Naive thymus-derived CD4-positive, alpha-beta T cell (primary cell): ENCODE measurements around the gene MED29. TPM values are rescaled to one million over a fixed set of nuclear protein-coding genes. Genes with fewer than 3 reads are reported as not detected.

Experiments
- ATAC-seq: fragments of 150-1000 bp; cut with Tn5 transposase; 2 replicates; pipeline ENCODE4 v1.10.0; 2021; ENCODE audit warnings: mild to moderate bottlenecking, moderate library complexity
- CTCF ChIA-PET: fragments of 350-600 bp; sonication (Branson Sonifier 250); formaldehyde crosslinking; loops from one replicate; lab custom pipeline; 2021; ENCODE audit warnings: antibody characterized with exemption; lab: Charles Lee
- POLR2A ChIA-PET: fragments of 350-600 bp; sonication (Branson Sonifier 250); formaldehyde crosslinking; loops from one replicate; lab custom pipeline; 2021; ENCODE audit warnings: antibody characterized with exemption, inconsistent platforms; lab: Charles Lee
- DNase-seq, 9 donors: peaks; one replicate each; pipeline versions ENCODE4 v3.0.0 to v3.0.0-alpha.2; 2020 to 2022; ENCODE audit warnings: mixed read lengths in 1 of 9
- H3K27ac ChIP-seq: one replicate; pipeline ENCODE4 v1.7.0; 2013; ENCODE audit warnings: mild to moderate bottlenecking, low read depth, low read length, moderate library complexity
- H3K27me3 ChIP-seq, 2 donors: one replicate each; pipeline ENCODE4 v1.7.0; 2013; ENCODE audit warnings: low read length in 2 of 2, mild to moderate bottlenecking in 2 of 2, moderate library complexity in 2 of 2; ENCODE audit not compliant: control insufficient read depth in 2 of 2, insufficient read depth in 2 of 2
- H3K36me3 ChIP-seq, 3 experiments: 1 replicate in 2 of 3; 2 replicates in 1 of 3; pipeline ENCODE4 v1.7.0; 2013; ENCODE audit warnings: low read length in 3 of 3, mild to moderate bottlenecking in 3 of 3, moderate library complexity in 1 of 3; ENCODE audit not compliant: insufficient read depth in 3 of 3, control insufficient read depth in 2 of 3
- H3K4me1 ChIP-seq, 2 donors: one replicate each; pipeline ENCODE4 v1.7.0; 2013; ENCODE audit warnings: low read length in 2 of 2, mild to moderate bottlenecking in 2 of 2, moderate library complexity in 1 of 2; ENCODE audit not compliant: control insufficient read depth in 2 of 2, insufficient read depth in 2 of 2
- H3K4me3 ChIP-seq: 2 replicates; pipeline ENCODE4 v1.7.0; 2013; ENCODE audit warnings: mild to moderate bottlenecking, low read length
- H3K9me3 ChIP-seq, 3 experiments: 1 replicate in 2 of 3; 2 replicates in 1 of 3; pipeline ENCODE4 v1.7.0; 2013; ENCODE audit warnings: low read length in 3 of 3; ENCODE audit not compliant: control insufficient read depth in 2 of 3
- H3K27ac Mint-ChIP-seq, 9 donors: one replicate each; pipeline ENCODE4 v1.8.0; 2020 to 2022; ENCODE audit warnings: mixed read lengths in 9 of 9, mild to moderate bottlenecking in 8 of 9, moderate library complexity in 5 of 9, inconsistent platforms in 2 of 9
- H3K27me3 Mint-ChIP-seq, 5 donors: one replicate each; pipeline ENCODE4 v1.8.0; 2021 to 2022; ENCODE audit warnings: mixed read lengths in 5 of 5, mild to moderate bottlenecking in 1 of 5
- H3K36me3 Mint-ChIP-seq, 5 donors: one replicate each; pipeline ENCODE4 v1.8.0; 2020 to 2022; ENCODE audit warnings: mixed read lengths in 5 of 5, mild to moderate bottlenecking in 3 of 5, inconsistent platforms in 1 of 5
- H3K4me1 Mint-ChIP-seq, 7 donors: one replicate each; pipeline ENCODE4 v1.8.0; 2020 to 2022; ENCODE audit warnings: mixed read lengths in 7 of 7, mild to moderate bottlenecking in 3 of 7, inconsistent platforms in 1 of 7
- H3K4me3 Mint-ChIP-seq, 10 donors: one replicate each; pipeline ENCODE4 v1.8.0; 2020 to 2022; ENCODE audit warnings: mild to moderate bottlenecking in 10 of 10, mixed read lengths in 10 of 10, moderate library complexity in 6 of 10, inconsistent platforms in 2 of 10
- H3K9me3 Mint-ChIP-seq, 11 donors: one replicate each; pipeline ENCODE4 v1.8.0; 2020 to 2022; ENCODE audit warnings: mixed read lengths in 11 of 11, mild to moderate bottlenecking in 4 of 11, inconsistent platforms in 1 of 11, moderate library complexity in 1 of 11
- intact Hi-C, 2 donors: fragments of 100-400 bp; cut with micrococcal nuclease; formaldehyde crosslinking; loops; one replicate each; pipeline ENCODE4 v1.15.1; 2023
- polyA plus RNA-seq, 2 donors: library from polyadenylated mRNA; unstranded; fragments of 300-500 nt; fragmentation: Illumina TruSeq; gene quantifications; one replicate each; pipeline ENCODE4 v1.2.3, GENCODE V29; 2021
- total RNA-seq, 6 experiments: library from RNA in 5 of 6; stranded (reverse) in 5 of 6; gene quantifications; 1 replicate in 5 of 6; 2 replicates in 1 of 6; pipeline ENCODE4 v1.2.3 and lab custom pipeline; 2021 to 2026

The MED29 gene
- total and polyA plus RNA-seq, 7 experiments from 2014 or later: 44.2 to 61.0 (median 52.0) TPM

GRCh38 chr19:39399668-39400050, 8.5 kb downstream of the MED29 start:
- no peak overlapping the region for H3K4me3 ChIP-seq
- ChIA-PET CTCF (interaction anchor here (0.6 to 7.4 kb wide), 4 partner anchors 8 to 329 kb away, joined by 3 to 121 read pairs (median 28); partner anchors contain the start of genes PLEKHG2 and ZFP36), POLR2A (interaction anchor here (4.8 to 10.1 kb wide), 5 partner anchors 8 to 35 kb away, joined by 20 to 250 read pairs (median 92); partner anchors contain the start of genes MED29, PAF1, PLEKHG2 and RPS16)
- H3K4me1 ChIP-seq: peaks cover 44 to 52% of the 10 kb centered on the region in 2 donors
- H3K27ac Mint-ChIP-seq: peak overlapping the region; percentile 39 to 99 (median 95)
- no peaks in the 10 kb centered on the region for H3K9me3 Mint-ChIP-seq
- H3K36me3 Mint-ChIP-seq: peaks cover 0 to 15% (median 8%) of the 10 kb centered on the region in 5 donors
- H3K9me3 ChIP-seq: no peaks in the 10 kb centered on the region
- no peaks in the 10 kb centered on the region for H3K27me3 ChIP-seq
- ATAC-seq: no peak
- H3K36me3 ChIP-seq: peaks cover 5 to 20% (median 13%) of the 10 kb centered on the region in 3 experiments
- peaks cover 0 to 3% (median 0%) of the 10 kb centered on the region in 5 donors for H3K27me3 Mint-ChIP-seq
- intact Hi-C loops: no loop called here
- peak overlapping the region; percentile 100 for H3K27ac ChIP-seq
- peak overlapping the region; percentile 6 to 65 (median 32) for H3K4me3 Mint-ChIP-seq
- peaks cover 27 to 70% (median 55%) of the 10 kb centered on the region in 7 donors for H3K4me1 Mint-ChIP-seq
- no peak for DNase-seq

GRCh38 chr19:39400061-39400460, 8.9 kb downstream of the MED29 start:
- intact Hi-C loops: no loop called here
- H3K36me3 Mint-ChIP-seq: peaks cover 0 to 15% (median 7%) of the 10 kb centered on the region in 5 donors
- ATAC-seq: no peak
- no peaks in the 10 kb centered on the region for H3K9me3 ChIP-seq
- peaks cover 45 to 56% of the 10 kb centered on the region in 2 donors for H3K4me1 ChIP-seq
- POLR2A ChIA-PET: interaction anchor here (0.6 to 10.1 kb wide), 6 partner anchors 8 to 151 kb away, joined by 3 to 250 read pairs (median 71); partner anchors contain the start of genes MED29, PAF1, PLEKHG2 and RPS16
- H3K27me3 Mint-ChIP-seq: peaks cover 0 to 3% (median 0%) of the 10 kb centered on the region in 5 donors
- H3K27ac Mint-ChIP-seq: peak overlapping the region; percentile 39 to 99 (median 95)
- H3K4me3 ChIP-seq: no peak overlapping the region
- no peak for DNase-seq
- H3K4me1 Mint-ChIP-seq: peaks cover 28 to 73% (median 57%) of the 10 kb centered on the region in 7 donors
- CTCF ChIA-PET: interaction anchor here (0.6 to 7.4 kb wide), 4 partner anchors 9 to 329 kb away, joined by 3 to 121 read pairs (median 6); partner anchors contain the start of genes MED29, PAF1 and PLEKHG2
- H3K27ac ChIP-seq: peak overlapping the region; percentile 100
- peak overlapping the region in 7 of 10 donors; percentile 2 to 65 (median 26) for H3K4me3 Mint-ChIP-seq
- peaks cover 2 to 16% (median 11%) of the 10 kb centered on the region in 3 experiments for H3K36me3 ChIP-seq
- no peaks in the 10 kb centered on the region for H3K27me3 ChIP-seq
- no peaks in the 10 kb centered on the region for H3K9me3 Mint-ChIP-seq

GRCh38 chr19:39401070-39401548, 9.9 kb downstream of the MED29 start:
- Histone ChIP-seq H3K9me3 (no peaks in the 10 kb centered on the region), H3K27ac (peak overlapping the region; percentile 100), H3K4me3 (peak overlapping the region; percentile 13), H3K27me3 (no peaks in the 10 kb centered on the region), H3K4me1 (peaks cover 52 to 64% of the 10 kb centered on the region in 2 donors), H3K36me3 (peaks cover 0 to 8% (median 7%) of the 10 kb centered on the region in 3 experiments)
- ChIA-PET POLR2A (interaction anchor here (0.6 to 10.1 kb wide), 12 partner anchors 7 to 279 kb away, joined by 3 to 250 read pairs (median 10); partner anchors contain the start of genes GMFG, MED29, PAF1 and PLEKHG2), CTCF (interaction anchor here (0.7 to 7.4 kb wide), 6 partner anchors 8 to 164 kb away, joined by 3 to 121 read pairs (median 4); partner anchors contain the start of genes MED29, PAF1 and PLEKHG2)
- ATAC-seq: no peak
- Mint-ChIP-seq H3K27me3 (peaks cover 0 to 3% (median 0%) of the 10 kb centered on the region in 5 donors), H3K4me3 (peak overlapping the region; percentile 63 to 99 (median 84)), H3K27ac (peak overlapping the region; percentile 87 to 99 (median 97)), H3K4me1 (peaks cover 36 to 76% (median 63%) of the 10 kb centered on the region in 7 donors), H3K36me3 (peaks cover 0 to 10% (median 3%) of the 10 kb centered on the region in 5 donors), H3K9me3 (peaks cover 0 to under 1% (median 0%) of the 10 kb centered on the region in 11 donors)
- intact Hi-C loops: no loop called here
- DNase-seq: no peak

- ChIA-PET POLR2A (interaction anchor here (0.6 to 10.1 kb wide), 14 partner anchors 6 to 1289 kb away, joined by 3 to 250 read pairs (median 7); partner anchors contain the start of genes GMFG, MED29, PAF1 and PLEKHG2), CTCF (interaction anchor here (0.7 to 7.4 kb wide), 5 partner anchors 9 to 165 kb away, joined by 3 to 121 read pairs (median 3); partner anchors contain the start of genes MED29, PAF1 and PLEKHG2)
- H3K27me3 ChIP-seq: no peaks in the 10 kb centered on the region
- peaks cover 0 to 8% (median 7%) of the 10 kb centered on the region in 3 experiments for H3K36me3 ChIP-seq
- intact Hi-C loops: loop anchor here (1.0 to 2.0 kb wide), 3 partner anchors 10 to 551 kb away; partner anchors contain the start of genes MED29 (in 2 of the 2), PAF1 (in 2 of the 2) and PLEKHG2 (in 1 of the 2)
- peak overlapping the region; percentile 100 for H3K27ac ChIP-seq
- H3K4me1 ChIP-seq: peaks cover 52 to 65% of the 10 kb centered on the region in 2 donors
- H3K4me3 ChIP-seq: peak overlapping the region; percentile 88
- peaks cover 0 to 10% (median 3%) of the 10 kb centered on the region in 5 donors for H3K36me3 Mint-ChIP-seq
- peak overlapping the region; percentile 63 to 99 (median 84) for H3K4me3 Mint-ChIP-seq
- H3K9me3 Mint-ChIP-seq: peaks cover 0 to 4% (median 0%) of the 10 kb centered on the region in 11 donors
- peaks cover 0 to 3% (median 0%) of the 10 kb centered on the region in 5 donors for H3K27me3 Mint-ChIP-seq
- DNase-seq (peak; percentile 53 to 91 (median 78)), ATAC-seq (peak; percentile 58)
- H3K9me3 ChIP-seq: no peaks in the 10 kb centered on the region
- H3K27ac Mint-ChIP-seq: peak overlapping the region; percentile 87 to 99 (median 97)
- peaks cover 41 to 79% (median 66%) of the 10 kb centered on the region in 7 donors for H3K4me1 Mint-ChIP-seq
Observed at GRCh38 chr19:39401549-39402345, 10.6 kb downstream of the MED29 start.

GRCh38 chr19:39402346-39403300, 11.4 kb downstream of the MED29 start:
- ATAC-seq (peak; percentile 4), DNase-seq (peak; percentile 57 to 89 (median 81))
- Histone ChIP-seq H3K36me3 (peaks cover under 1 to 10% (median under 1%) of the 10 kb centered on the region in 3 experiments), H3K9me3 (no peaks in the 10 kb centered on the region), H3K27me3 (no peaks in the 10 kb centered on the region), H3K4me1 (peaks cover 44 to 65% of the 10 kb centered on the region in 2 donors), H3K27ac (peak overlapping the region; percentile 100), H3K4me3 (peak overlapping the region; percentile 88)
- intact Hi-C loops: loop anchor here (1.0 to 2.0 kb wide), 3 partner anchors 10 to 552 kb away; partner anchors contain the start of genes MED29 (in 2 of the 2), PAF1 (in 2 of the 2) and PLEKHG2 (in 1 of the 2)
- Mint-ChIP-seq H3K27ac (peak overlapping the region; percentile 87 to 99 (median 97)), H3K9me3 (peaks cover 0 to 10% (median 0%) of the 10 kb centered on the region in 11 donors), H3K4me1 (peaks cover 40 to 73% (median 66%) of the 10 kb centered on the region in 7 donors), H3K4me3 (peak overlapping the region; percentile 63 to 99 (median 86)), H3K36me3 (peaks cover 0 to 14% (median 4%) of the 10 kb centered on the region in 5 donors), H3K27me3 (peaks cover 0 to 3% (median 0%) of the 10 kb centered on the region in 5 donors)
- ChIA-PET CTCF (interaction anchor here (2.5 to 7.4 kb wide), 2 partner anchors 9 to 12 kb away, joined by 6 to 121 read pairs; partner anchors contain the start of genes MED29, PAF1 and PLEKHG2), POLR2A (interaction anchor here (0.7 to 10.1 kb wide), 12 partner anchors 9 to 1288 kb away, joined by 3 to 250 read pairs (median 8); partner anchors contain the start of genes GMFG, MED29, PAF1 and PLEKHG2)
